NB4 (cell line): ENCODE measurements around the gene CLASRP.

Experiments
- POLR2A ChIP-seq: IDR thresholded peaks from 2 replicates; pipeline ENCODE4 v1.6.1; 2011; ENCODE audit warnings: mild to moderate bottlenecking; ENCODE audit not compliant: insufficient read length; ENCODE audit errors: extremely low read depth
- TF ChIP-seq, protein P1 (sequence below): IDR thresholded peaks from one replicate; pipeline ENCODE4 v1.5.1; 2012; ENCODE audit warnings: low read depth, low read length
- TF ChIP-seq, protein P2 (sequence below): IDR thresholded peaks from 2 replicates; pipeline ENCODE4 v1.6.1; 2011; ENCODE audit warnings: low read depth, low read length

DNA sequence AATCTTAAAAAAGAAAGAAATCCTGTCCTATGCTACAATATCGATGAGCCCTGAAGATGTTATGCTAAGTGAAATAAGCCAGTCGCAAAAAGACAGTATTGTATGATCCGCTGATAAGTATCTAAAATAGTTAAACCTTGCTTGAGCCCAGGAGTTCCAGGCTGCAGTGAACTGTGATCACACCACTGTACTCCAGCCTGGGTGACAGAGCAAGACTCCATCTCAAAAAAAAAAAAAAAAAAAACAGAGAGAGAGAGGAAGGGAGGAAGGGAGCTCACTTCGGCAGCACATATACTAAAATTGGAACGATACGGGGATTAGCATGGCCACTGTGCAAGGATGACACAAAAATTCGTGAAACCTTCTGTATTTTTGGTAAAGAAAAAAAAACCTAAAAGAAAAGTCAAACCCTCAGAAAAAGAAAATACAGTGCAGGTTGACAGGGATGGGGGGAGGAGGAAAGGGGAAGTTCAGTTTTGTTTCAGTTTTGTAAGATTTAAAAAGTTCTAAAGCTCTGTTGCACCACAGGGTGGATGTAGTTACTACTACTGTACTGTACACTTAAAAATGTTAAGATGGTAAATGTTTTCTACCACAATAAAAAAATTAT lies 8.4 kb downstream of the CLASRP start:
- TF ChIP-seq, protein P1, sequence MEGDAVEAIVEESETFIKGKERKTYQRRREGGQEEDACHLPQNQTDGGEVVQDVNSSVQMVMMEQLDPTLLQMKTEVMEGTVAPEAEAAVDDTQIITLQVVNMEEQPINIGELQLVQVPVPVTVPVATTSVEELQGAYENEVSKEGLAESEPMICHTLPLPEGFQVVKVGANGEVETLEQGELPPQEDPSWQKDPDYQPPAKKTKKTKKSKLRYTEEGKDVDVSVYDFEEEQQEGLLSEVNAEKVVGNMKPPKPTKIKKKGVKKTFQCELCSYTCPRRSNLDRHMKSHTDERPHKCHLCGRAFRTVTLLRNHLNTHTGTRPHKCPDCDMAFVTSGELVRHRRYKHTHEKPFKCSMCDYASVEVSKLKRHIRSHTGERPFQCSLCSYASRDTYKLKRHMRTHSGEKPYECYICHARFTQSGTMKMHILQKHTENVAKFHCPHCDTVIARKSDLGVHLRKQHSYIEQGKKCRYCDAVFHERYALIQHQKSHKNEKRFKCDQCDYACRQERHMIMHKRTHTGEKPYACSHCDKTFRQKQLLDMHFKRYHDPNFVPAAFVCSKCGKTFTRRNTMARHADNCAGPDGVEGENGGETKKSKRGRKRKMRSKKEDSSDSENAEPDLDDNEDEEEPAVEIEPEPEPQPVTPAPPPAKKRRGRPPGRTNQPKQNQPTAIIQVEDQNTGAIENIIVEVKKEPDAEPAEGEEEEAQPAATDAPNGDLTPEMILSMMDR = no peak
- TF ChIP-seq POLR2A = no peak
- TF ChIP-seq, protein P2, sequence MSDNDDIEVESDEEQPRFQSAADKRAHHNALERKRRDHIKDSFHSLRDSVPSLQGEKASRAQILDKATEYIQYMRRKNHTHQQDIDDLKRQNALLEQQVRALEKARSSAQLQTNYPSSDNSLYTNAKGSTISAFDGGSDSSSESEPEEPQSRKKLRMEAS = no peak
